Fibroblast of lung (primary cell): ENCODE results near the gene CAMTA1. TPM values are rescaled to one million over a fixed set of nuclear protein-coding genes. Genes with fewer than 3 reads are reported as not detected.

ENCODE experiments used
- DNase-seq, 2 donors: peaks; one replicate each; pipeline versions ENCODE4 v3.0.0 to v3.0.0-alpha.2; 2010; ENCODE audit warnings: low read depth in 2 of 2
- H2AFZ ChIP-seq: 2 replicates; pipeline ENCODE4 v1.5.1; 2012; ENCODE audit warnings: low read length, control low read depth, inconsistent platforms
- H3K27ac ChIP-seq: 2 replicates; pipeline ENCODE4 v1.5.1; 2011; ENCODE audit warnings: low read length, control low read depth; ENCODE audit not compliant: insufficient read depth
- H3K27me3 ChIP-seq: 2 replicates; pipeline ENCODE4 v1.5.1; 2011; ENCODE audit warnings: mild to moderate bottlenecking, low read length; ENCODE audit not compliant: control insufficient read depth, insufficient read depth
- H3K36me3 ChIP-seq: 2 replicates; pipeline ENCODE4 v1.5.1; 2011; ENCODE audit warnings: low read length; ENCODE audit not compliant: control insufficient read depth, insufficient read depth
- H3K4me1 ChIP-seq: 2 replicates; pipeline ENCODE4 v1.5.1; 2011; ENCODE audit warnings: low read length; ENCODE audit not compliant: control insufficient read depth, insufficient read depth; ENCODE audit errors: extremely low read depth
- H3K4me2 ChIP-seq: 2 replicates; pipeline ENCODE4 v1.5.1; 2011; ENCODE audit warnings: low read length, control low read depth; ENCODE audit not compliant: insufficient read depth; ENCODE audit errors: extremely low read depth
- H3K4me3 ChIP-seq, 4 experiments: fragments of 200-600 bp in 1 of 4; sonication (generic) in 1 of 4; replicated peaks in 1 of 4; 2 replicates each; pipeline ENCODE4 v1.5.1; 2011 to 2016; ENCODE audit warnings: low read length in 4 of 4, low read depth in 3 of 4, mild to moderate bottlenecking in 3 of 4, control low read depth in 2 of 4, inconsistent platforms in 1 of 4, mixed read lengths in 1 of 4; ENCODE audit not compliant: insufficient read depth in 1 of 4; ENCODE audit errors: control extremely low read depth in 1 of 4
- H3K79me2 ChIP-seq: 2 replicates; pipeline ENCODE4 v1.5.1; 2012; ENCODE audit warnings: mild to moderate bottlenecking, low read length, inconsistent platforms; ENCODE audit not compliant: control insufficient read depth, insufficient read depth
- H3K9ac ChIP-seq: 2 replicates; pipeline ENCODE4 v1.5.1; 2011; ENCODE audit warnings: mild to moderate bottlenecking, low read length, control low read depth; ENCODE audit not compliant: insufficient read depth
- H3K9me3 ChIP-seq: 2 replicates; pipeline ENCODE4 v1.5.1; 2012; ENCODE audit warnings: low read depth, low read length; ENCODE audit not compliant: control insufficient read depth, insufficient read depth
- H4K20me1 ChIP-seq: 2 replicates; pipeline ENCODE4 v1.5.1; 2011; ENCODE audit warnings: low read length; ENCODE audit not compliant: control insufficient read depth, insufficient read depth; ENCODE audit errors: extremely low read depth
- EZH2 ChIP-seq: IDR thresholded peaks from 2 replicates; pipeline ENCODE4 v1.5.1; 2012; ENCODE audit warnings: low read length, control low read depth, mild to moderate bottlenecking; ENCODE audit errors: missing control alignments
- polyA plus RNA-seq, 2 donors: library from polyadenylated mRNA; depleted of rRNA in 1 of 2; stranded (reverse) in 1 of 2; unstranded in 1 of 2; fragments of >200 nt; gene quantifications; 2 replicates each; pipeline ENCODE4 v1.2.1, GENCODE V29; 2011 to 2012; ENCODE audit warnings: missing spikeins in 1 of 2
- total RNA-seq: library from RNA; depleted of rRNA; stranded (reverse); fragments of >200 nt; gene quantifications from 2 replicates; pipeline ENCODE4 v1.2.1, GENCODE V29; 2014
- TF ChIP-seq, protein P1 (sequence below), 2 donors: IDR thresholded peaks in 1 of 2; conservative IDR thresholded peaks in 1 of 2; 1 replicate in 1 of 2; 2 replicates in 1 of 2; pipeline ENCODE4 v1.5.1; 2011 to 2012; ENCODE audit warnings: low read length in 2 of 2, control low read depth in 1 of 2, inconsistent platforms in 1 of 2, low read depth in 1 of 2, mild to moderate bottlenecking in 1 of 2

Gene CAMTA1
- total and polyA plus RNA-seq, 2 donors (not counting 1 experiment from before 2014, with no cell fraction given), result 47.6 to 86.0 TPM

DNA sequence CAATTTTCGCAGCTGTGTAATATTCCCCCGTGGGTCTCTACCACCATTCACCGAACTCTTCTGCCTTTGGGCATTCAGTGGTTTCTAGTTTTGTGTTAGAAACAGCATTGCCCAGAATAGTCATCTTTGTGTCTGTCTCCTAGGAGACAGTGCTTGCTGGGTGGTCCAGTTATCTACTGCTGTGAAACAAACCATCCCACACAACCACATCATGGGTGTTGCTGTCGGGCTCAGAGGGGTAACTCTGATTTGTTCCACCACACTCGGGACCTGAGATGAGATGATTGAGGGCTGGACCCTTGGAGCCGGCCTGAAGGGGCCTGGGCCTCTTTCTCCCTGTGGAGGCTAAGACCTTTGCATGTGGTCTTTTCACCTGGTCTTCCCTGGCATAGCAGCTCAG is 558.6 kb downstream of the CAMTA1 start:
- no peak for TF ChIP-seq EZH2
- TF ChIP-seq, protein P1, sequence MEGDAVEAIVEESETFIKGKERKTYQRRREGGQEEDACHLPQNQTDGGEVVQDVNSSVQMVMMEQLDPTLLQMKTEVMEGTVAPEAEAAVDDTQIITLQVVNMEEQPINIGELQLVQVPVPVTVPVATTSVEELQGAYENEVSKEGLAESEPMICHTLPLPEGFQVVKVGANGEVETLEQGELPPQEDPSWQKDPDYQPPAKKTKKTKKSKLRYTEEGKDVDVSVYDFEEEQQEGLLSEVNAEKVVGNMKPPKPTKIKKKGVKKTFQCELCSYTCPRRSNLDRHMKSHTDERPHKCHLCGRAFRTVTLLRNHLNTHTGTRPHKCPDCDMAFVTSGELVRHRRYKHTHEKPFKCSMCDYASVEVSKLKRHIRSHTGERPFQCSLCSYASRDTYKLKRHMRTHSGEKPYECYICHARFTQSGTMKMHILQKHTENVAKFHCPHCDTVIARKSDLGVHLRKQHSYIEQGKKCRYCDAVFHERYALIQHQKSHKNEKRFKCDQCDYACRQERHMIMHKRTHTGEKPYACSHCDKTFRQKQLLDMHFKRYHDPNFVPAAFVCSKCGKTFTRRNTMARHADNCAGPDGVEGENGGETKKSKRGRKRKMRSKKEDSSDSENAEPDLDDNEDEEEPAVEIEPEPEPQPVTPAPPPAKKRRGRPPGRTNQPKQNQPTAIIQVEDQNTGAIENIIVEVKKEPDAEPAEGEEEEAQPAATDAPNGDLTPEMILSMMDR (conservative IDR thresholded peaks at IDR 0.05 in 1 of 2, IDR thresholded peaks at IDR 0.05 in 1 of 2; ENCODE audit: low read depth in 1 of 2, low read length in 2 of 2), result no peak
- H3K27me3 ChIP-seq, result no peaks in the 10 kb centered on the region
- H3K4me2 ChIP-seq, result no peak overlapping the region
- no peak overlapping the region for H3K9ac ChIP-seq
- no peaks in the 10 kb centered on the region for H3K79me2 ChIP-seq
- no peak overlapping the region for H3K4me3 ChIP-seq
- H3K36me3 ChIP-seq, result no peaks in the 10 kb centered on the region
- no peaks in the 10 kb centered on the region for H3K9me3 ChIP-seq
- no peaks in the 10 kb centered on the region for H3K4me1 ChIP-seq
- H2AFZ ChIP-seq, result no peak overlapping the region
- H3K27ac ChIP-seq, result no peak overlapping the region
- H4K20me1 ChIP-seq, result no peaks in the 10 kb centered on the region
- DNase-seq, result peak in 1 of 2 donors; percentile 19

DNA sequence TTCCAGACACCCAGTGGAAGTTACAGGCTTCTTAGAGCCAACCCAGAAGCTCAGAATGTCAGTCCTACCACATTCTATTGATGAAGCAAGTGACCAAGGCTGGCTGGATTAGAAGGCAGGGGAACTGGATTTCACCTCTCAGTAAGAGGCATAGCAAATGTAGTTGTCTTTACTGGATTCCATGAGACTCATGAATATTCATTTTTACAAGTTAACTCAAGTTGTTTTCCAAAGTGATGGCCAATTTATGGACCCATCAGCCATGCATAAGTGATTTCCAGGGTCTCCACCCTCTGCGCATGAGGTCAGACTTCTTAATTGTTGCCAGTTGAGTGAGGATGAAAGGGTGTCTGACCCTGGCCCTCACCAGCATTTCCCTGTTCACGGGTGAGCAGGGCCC is 559.0 kb downstream of the CAMTA1 start:
- no peak overlapping the region for H2AFZ ChIP-seq
- H3K79me2 ChIP-seq, result no peaks in the 10 kb centered on the region
- no peaks in the 10 kb centered on the region for H3K27me3 ChIP-seq
- TF ChIP-seq, protein P1 (conservative IDR thresholded peaks at IDR 0.05 in 1 of 2, IDR thresholded peaks at IDR 0.05 in 1 of 2; ENCODE audit: low read depth in 1 of 2, low read length in 2 of 2), result no peak
- TF ChIP-seq EZH2, result no peak
- H3K36me3 ChIP-seq, result no peaks in the 10 kb centered on the region
- no peak for DNase-seq
- no peak overlapping the region for H3K9ac ChIP-seq
- no peak overlapping the region for H3K27ac ChIP-seq
- no peaks in the 10 kb centered on the region for H4K20me1 ChIP-seq
- no peaks in the 10 kb centered on the region for H3K9me3 ChIP-seq
- H3K4me3 ChIP-seq, result no peak overlapping the region
- no peaks in the 10 kb centered on the region for H3K4me1 ChIP-seq
- H3K4me2 ChIP-seq, result no peak overlapping the region

DNA sequence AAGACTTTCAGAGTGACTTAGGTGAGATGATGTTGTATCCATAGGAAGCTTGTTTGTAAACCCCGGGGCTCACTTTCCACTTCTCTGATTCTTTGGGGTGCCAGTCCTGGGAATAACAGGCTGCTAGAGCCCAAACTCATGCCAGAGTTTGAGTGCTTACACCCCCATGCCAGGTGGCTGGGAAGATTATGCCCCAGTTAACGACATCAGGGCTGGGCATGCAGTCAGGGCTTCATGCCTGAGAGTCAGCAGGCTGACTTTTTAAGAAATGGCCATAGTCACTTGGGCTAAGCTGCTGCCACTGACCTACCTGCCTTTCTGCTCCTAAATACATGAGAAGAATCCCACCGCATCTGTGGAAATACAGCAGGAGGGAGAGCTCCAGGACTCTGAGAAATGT is 560.3 kb downstream of the CAMTA1 start:
- no peak overlapping the region for H3K4me3 ChIP-seq
- TF ChIP-seq, protein P1 (conservative IDR thresholded peaks at IDR 0.05 in 1 of 2, IDR thresholded peaks at IDR 0.05 in 1 of 2; ENCODE audit: low read depth in 1 of 2, low read length in 2 of 2), result no peak
- TF ChIP-seq EZH2, result no peak
- no peaks in the 10 kb centered on the region for H3K9me3 ChIP-seq

More for the DNA sequence above, 560.3 kb downstream of the CAMTA1 start:
- Histone ChIP-seq H4K20me1 (no peaks in the 10 kb centered on the region), H3K79me2 (no peaks in the 10 kb centered on the region), H2AFZ (no peak overlapping the region), H3K36me3 (no peaks in the 10 kb centered on the region), H3K27ac (no peak overlapping the region), H3K4me1 (no peaks in the 10 kb centered on the region), H3K4me2 (no peak overlapping the region), H3K9ac (no peak overlapping the region), H3K27me3 (no peaks in the 10 kb centered on the region)
- DNase-seq, result no peak
